H1 (cell line): Measurements from ENCODE around the gene SPDYE18.
"Not testable (repeated sequence)": the region's sequence is repeated elsewhere in the genome, so short reads cannot be mapped to it uniquely, and the experiment has no call there.

Source experiments
- EZH2 ChIP-seq: fragments of 200-600 bp; sonication (generic); IDR thresholded peaks from 2 replicates; pipeline ENCODE4 v1.7.1; 2012; ENCODE audit warnings: low read depth, mild to moderate bottlenecking, moderate library complexity, low read length, inconsistent platforms; ENCODE audit not compliant: severe bottlenecking
- GABPA ChIP-seq: IDR thresholded peaks from 2 replicates; pipeline ENCODE4 v1.6.1; 2011; ENCODE audit warnings: mild to moderate bottlenecking, low read length, moderate library complexity, borderline replicate concordance; ENCODE audit not compliant: insufficient read depth
- GTF2F1 ChIP-seq: IDR thresholded peaks from 2 replicates; pipeline ENCODE4 v1.6.1; 2012; ENCODE audit warnings: low read depth, low read length, improper control_type of control experiment, borderline replicate concordance
- RAD21 ChIP-seq, 2 experiments: IDR thresholded peaks in 1 of 2; conservative IDR thresholded peaks in 1 of 2; 2 replicates each; pipeline ENCODE4 v1.6.1; 2011; ENCODE audit warnings: low read depth in 2 of 2, low read length in 2 of 2, improper control_type of control experiment in 1 of 2, inconsistent platforms in 1 of 2, mild to moderate bottlenecking in 1 of 2, moderate library complexity in 1 of 2
- YY1 ChIP-seq: IDR thresholded peaks from 2 replicates; pipeline ENCODE4 v1.6.1; 2011; ENCODE audit warnings: low read depth, mild to moderate bottlenecking, low read length
- ZNF274 ChIP-seq: IDR thresholded peaks from 2 replicates; pipeline ENCODE4 v1.7.0; 2012; ENCODE audit warnings: low read length, borderline replicate concordance; ENCODE audit errors: extremely low read depth
- TF ChIP-seq, protein P1 (sequence below), 3 experiments: IDR thresholded peaks; 1 replicate in 2 of 3; 2 replicates in 1 of 3; pipeline versions ENCODE4 v1.5.1 to v1.6.1; 2011; ENCODE audit warnings: low read length in 3 of 3, mild to moderate bottlenecking in 3 of 3, inconsistent platforms in 2 of 3, low read depth in 1 of 3, moderate library complexity in 1 of 3; ENCODE audit not compliant: insufficient read depth in 1 of 3; ENCODE audit errors: control extremely low read depth in 1 of 3
- TF ChIP-seq, protein P2 (sequence below): IDR thresholded peaks from 2 replicates; pipeline ENCODE4 v1.6.1; 2011; ENCODE audit warnings: low read depth, mild to moderate bottlenecking, low read length; ENCODE audit not compliant: insufficient read depth

DNA sequence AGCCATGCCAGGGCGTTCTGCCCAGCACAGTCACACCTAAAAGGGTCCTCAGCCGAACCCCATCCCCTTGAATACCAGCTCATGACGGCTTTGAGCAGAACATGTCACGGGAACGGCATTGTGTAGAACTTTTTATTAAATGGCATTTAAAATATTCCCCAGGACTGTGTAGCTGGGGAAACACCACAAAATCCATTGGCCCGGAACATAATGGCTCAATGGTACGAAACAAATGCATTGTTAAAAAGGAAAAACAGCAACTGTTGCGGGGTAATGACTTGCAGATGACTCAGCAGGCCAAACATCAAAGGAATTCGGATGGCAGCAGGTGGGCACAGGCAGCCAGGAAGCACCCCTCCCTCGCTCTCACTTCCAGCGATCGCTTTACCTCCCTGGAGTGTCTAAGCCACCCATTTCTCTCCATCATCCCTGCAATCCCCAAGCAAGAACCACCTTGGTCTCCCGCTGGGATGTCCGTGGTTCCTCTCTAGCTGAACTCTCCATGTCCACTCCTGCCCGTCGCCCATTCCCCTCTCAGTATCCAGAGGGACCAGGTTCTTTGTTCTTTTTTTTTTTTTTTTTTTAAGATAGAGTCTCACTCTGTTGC lies 52.2 kb downstream of the SPDYE18 start:
- TF ChIP-seq, protein P1, sequence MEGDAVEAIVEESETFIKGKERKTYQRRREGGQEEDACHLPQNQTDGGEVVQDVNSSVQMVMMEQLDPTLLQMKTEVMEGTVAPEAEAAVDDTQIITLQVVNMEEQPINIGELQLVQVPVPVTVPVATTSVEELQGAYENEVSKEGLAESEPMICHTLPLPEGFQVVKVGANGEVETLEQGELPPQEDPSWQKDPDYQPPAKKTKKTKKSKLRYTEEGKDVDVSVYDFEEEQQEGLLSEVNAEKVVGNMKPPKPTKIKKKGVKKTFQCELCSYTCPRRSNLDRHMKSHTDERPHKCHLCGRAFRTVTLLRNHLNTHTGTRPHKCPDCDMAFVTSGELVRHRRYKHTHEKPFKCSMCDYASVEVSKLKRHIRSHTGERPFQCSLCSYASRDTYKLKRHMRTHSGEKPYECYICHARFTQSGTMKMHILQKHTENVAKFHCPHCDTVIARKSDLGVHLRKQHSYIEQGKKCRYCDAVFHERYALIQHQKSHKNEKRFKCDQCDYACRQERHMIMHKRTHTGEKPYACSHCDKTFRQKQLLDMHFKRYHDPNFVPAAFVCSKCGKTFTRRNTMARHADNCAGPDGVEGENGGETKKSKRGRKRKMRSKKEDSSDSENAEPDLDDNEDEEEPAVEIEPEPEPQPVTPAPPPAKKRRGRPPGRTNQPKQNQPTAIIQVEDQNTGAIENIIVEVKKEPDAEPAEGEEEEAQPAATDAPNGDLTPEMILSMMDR (IDR thresholded peaks at IDR 0.05; ENCODE audit: control extremely low read depth in 1 of 3, insufficient read depth in 1 of 3, low read depth in 1 of 3, low read length in 3 of 3) = not testable (repeated sequence)
- TF ChIP-seq YY1; GABPA; EZH2; ZNF274; RAD21 (IDR thresholded peaks at IDR 0.05 in 1 of 2, conservative IDR thresholded peaks at IDR 0.05 in 1 of 2; ENCODE audit: low read depth in 2 of 2, low read length in 2 of 2); GTF2F1: not testable (repeated sequence)
- TF ChIP-seq, protein P2, sequence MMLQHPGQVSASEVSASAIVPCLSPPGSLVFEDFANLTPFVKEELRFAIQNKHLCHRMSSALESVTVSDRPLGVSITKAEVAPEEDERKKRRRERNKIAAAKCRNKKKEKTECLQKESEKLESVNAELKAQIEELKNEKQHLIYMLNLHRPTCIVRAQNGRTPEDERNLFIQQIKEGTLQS = not testable (repeated sequence)
